ENCODE data around the gene ESR1.

- TF ChIP-seq CTCF (conservative IDR thresholded peaks at IDR 0.05) (no peak), ZFX (IDR thresholded peaks at IDR 0.05) (no peak)
These were observed 61.9 kb downstream of the ESR1 start for GRCh38 chr6:151869345-151869744.

All from C4-2B (cell line).